Measurements from ENCODE around the gene MRC1.

MRC1 gene

DNA sequence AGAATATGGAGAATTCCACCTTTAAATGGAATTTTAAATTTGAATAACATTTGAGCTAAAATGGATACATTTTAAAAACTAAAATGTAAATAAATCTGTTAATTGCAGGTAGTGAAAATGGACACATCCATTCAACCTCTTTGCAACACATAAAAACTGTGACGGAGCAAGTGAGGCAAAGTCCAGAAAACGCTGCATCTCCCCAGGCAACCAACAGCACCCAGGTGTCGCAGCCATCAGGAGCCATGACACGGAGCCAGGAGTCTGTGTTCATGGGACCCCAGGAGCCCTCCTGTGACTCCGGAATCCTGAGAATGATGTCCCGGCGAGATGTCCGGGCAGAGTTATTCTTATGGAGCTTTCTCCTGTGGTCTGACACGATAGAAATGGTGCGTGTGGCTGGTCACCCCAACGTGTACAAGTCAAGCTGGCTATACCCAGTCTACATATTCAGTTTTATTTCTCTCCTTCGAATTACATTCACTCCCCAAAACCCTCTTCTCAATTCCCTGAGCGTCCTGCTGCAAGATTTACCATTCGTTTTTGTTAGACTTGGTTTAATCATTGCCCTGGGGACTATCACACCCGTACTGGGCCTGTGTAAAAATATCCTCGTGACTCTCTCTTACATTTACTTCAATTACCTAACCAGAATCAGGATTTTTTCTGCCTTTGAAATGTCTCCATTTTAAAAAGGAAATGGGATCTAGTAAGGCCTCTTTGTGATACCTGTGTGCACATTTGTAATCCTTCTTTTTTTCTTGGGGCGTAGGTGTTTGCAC, 13.1 kb upstream of the MRC1 start:
- no peak for DNase-seq (ENCODE audit: low read depth in 2 of 2)

DNA sequence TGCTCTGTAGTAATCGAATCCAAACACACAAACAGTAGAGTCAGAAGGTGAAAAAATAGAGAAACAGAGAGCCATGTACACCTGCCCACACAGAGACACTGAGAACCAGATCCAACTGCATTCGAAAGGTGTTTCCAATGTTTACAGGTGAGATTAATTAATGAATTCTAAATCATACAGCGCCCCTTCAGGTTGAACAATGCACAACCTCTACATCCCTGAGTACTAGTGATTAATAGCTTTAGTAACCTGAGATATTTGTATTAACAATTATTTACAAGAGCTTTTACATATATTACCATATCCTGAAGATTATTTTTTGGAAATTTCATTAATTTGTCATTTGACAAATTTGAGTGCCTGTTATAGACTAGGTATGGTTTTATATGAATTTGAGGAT, 7.6 kb upstream of the MRC1 start:
- no peak for DNase-seq (ENCODE audit: low read depth in 2 of 2)

DNA sequence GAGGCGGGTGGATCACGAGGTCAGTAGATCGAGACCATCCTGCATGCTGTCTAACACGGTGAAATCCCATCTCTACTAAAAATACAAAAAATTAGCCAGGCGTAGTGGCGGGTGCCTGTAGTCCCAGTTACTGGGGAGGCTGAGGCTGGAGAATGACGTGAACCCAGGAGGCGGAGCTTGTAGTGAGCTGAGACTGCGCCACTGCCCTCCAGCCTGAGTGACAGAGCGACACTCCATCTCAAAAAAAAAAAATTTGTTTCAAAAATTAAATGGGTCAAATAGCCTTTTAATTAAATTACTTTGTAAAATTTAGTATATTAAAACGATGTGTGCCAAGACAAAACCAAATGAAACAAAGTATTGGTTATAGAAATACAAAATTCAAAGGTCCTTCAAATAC, 6.8 kb upstream of the MRC1 start:
- DNase-seq (ENCODE audit: low read depth in 2 of 2), result no peak

DNA sequence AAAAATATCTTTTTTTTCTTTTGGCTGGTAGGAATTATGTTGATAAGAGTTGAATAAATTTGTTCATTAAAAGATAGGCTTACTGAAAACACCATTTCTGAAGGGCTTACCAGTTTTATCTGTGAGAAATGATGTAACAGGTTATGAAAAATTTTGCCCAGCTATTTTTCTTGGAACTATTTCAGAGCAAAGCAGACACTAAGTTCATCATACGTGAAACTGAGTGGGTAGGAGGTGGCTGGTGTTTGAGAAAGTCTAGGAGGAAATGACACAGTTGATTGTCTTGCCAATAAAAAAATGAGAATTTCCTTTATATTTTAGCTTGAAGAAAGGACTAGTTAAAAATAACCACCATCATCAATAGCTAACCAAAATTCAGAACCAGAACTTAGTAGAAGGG, 6.2 kb upstream of the MRC1 start:
- DNase-seq (ENCODE audit: low read depth in 2 of 2), result no peak

DNA sequence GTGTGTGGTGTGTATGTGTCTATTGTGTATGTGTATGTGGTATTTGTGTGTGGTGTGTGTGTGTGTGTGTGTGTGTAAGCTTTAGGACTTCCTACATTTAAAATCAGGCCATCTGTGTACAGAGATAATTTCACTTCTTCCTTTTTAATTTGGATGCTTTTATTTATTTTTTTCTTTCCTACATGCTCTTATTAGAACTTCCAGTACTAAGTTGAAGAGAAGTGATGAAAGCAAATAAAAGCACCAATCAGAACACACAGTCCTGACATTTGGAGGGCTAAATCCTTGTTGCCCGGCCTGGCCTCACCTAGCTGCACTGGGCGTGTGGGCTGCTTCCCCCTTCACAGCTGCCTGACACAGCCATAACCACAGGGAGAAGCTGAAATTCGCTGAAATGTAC, 3.8 kb upstream of the MRC1 start:
- DNase-seq (ENCODE audit: low read depth in 2 of 2), result no peak

DNA sequence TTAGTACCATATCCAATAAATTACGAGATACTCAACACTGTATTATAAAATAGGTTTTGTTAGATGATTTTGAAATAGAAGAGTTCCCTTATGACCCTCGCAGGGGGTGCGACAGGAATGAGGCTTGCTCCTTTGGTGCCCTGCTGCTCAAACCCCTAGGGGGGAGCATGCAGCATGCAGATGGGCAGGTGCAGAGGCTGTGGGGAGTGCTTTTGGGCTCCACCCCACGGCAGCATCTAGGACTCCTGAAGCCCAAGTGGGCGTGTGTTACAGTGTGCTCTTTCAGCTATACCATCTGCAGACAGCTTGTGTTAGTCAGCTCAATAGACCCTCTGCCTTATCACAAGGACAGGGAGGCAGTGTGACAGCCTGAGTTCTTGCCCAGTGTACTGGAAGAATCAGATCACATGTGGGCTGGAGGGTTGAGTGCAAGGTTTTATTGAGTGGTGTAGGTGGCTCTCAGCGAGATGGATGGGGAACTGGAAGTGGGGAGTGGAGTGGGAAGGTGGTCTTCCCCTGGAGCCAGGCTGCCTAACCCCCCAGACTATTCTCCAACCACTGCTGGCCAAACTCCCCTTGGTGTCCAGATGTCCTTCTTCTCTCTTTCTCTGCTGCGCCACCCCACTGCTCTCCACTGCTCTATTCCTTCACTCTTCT, 3.1 kb upstream of the MRC1 start:
- no peak for DNase-seq (ENCODE audit: low read depth in 2 of 2)

DNA sequence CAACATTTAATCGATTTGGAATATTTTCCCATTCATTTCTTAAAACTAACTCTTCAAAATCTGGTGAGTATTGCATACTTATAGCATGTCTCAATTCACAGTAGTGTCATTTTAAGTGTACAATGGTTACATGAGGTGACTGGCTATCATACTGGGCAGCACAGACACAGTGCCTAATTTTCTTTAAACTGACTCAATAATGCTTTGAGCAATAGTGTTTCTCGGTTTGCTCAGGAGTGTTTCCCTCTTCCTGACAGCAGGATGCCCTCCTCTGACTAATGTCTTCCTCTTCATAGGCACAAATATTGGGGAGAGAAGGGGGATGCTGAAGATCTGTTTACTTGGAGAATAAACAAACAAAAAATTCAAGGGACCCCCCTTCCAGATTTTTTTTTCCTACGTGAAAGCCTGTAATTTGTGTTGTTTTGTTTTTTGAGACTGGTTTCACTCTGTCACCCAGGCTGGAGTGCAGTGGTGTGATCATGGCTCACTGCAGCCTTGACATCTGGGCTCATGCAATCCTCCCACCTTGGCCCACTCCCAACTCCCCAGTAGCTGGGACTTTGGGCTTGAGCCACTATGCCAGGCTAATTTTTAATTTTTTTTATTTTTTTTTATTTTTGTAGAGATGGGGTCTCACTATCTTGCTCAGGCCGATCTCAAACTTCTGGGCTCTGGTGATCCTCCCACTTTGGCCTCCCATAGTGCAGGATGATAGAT, 2.2 kb downstream of the MRC1 start:
- DNase-seq (ENCODE audit: low read depth in 2 of 2), result no peak

DNA sequence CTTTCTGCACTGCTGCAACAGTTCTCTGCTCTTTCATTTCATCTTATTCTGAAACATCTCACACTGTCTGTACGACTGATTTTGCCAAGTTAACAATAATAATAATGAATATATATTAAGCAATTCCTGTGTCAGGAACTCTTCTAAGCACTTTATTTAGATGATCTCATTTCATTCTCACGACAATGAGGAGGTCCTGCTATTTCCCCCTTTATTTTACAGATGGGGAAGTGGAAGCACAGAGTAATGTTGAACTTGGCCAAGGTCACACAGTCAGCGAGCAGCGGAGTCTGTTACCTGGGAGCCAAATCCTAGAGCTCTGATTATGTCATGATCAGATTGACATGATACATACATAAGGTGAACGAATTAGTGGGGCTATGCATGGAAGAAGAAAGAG, 5.8 kb downstream of the MRC1 start:
- no peak for DNase-seq (ENCODE audit: low read depth in 2 of 2)

DNA sequence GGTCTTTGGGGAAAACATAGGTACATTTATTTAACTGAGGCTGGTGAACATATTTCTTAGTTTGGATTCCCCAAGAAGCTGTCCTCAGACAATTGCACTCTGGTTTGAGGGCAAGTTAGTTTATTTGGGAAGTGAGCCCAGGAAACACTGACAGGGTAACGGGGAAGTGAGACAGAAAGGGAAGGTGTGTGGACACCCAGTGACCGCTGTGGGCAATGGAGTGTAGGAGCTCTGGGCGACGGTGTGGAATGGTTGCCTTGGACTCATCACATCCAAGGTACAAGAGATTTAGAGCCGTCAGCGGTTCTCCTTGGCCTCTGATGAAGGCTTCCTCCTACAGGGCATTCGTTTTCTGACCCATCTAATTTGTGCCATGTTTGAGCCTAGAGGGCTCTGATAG, 7.1 kb downstream of the MRC1 start:
- DNase-seq (ENCODE audit: low read depth in 2 of 2), result no peak

DNA sequence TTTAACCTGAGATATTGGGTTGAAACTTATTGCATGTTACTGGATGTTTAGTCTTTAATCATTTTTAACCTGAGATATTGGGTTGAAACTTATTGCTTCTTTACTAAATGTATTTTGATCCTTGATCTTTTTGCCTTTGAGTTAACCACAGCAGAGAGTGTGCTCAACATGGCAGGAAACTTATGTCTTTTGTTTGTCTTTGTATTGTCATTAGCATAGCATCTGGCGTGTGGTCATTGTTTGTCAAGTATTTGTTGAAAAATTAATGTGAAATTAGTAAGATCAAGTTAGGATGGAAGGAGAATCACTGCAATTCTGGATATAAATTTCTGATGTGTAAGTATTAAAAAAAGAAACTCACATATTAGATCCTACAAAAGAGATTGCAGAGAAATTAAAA, 8.2 kb downstream of the MRC1 start:
- no peak for DNase-seq (ENCODE audit: low read depth in 2 of 2)

DNA sequence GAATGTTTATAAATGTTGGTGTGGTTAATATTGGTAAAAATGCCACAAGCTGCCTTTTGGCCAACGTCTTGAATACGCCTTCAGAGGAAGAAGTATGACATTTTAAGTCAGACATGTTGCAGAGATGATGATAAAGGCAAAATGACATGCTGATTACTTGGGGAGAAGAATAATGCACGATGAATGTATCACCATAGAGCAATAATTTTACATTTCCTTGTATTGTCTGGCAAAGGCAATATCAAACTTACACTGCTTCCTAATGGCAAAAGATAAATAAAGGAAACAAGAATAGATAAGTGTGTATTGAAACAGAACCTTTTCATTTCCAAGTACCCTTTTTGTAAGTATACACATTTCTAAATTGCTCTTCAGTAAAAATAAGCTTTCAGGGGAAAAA, 8.6 kb downstream of the MRC1 start:
- no peak for DNase-seq (ENCODE audit: low read depth in 2 of 2)

DNA sequence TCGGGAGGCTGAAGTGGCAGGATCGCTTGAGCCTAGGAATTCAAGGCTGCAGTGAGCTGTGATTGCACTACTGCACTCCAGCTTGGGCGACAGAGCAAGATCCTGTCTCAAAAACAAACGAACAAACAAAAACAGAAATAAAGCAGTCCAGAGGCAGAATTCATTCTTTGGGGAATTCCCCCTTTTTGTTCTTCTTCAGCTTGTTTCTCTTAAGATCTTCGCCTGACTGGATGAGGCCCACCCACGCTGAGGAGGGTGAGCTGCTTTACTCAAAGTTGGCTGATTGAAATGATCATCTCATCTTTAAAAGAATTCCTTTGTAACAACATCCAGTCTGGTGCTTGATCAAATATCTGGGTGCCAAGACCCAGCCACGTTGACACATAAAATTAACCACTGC, 10.7 kb downstream of the MRC1 start:
- DNase-seq (ENCODE audit: low read depth in 2 of 2), result no peak

DNA sequence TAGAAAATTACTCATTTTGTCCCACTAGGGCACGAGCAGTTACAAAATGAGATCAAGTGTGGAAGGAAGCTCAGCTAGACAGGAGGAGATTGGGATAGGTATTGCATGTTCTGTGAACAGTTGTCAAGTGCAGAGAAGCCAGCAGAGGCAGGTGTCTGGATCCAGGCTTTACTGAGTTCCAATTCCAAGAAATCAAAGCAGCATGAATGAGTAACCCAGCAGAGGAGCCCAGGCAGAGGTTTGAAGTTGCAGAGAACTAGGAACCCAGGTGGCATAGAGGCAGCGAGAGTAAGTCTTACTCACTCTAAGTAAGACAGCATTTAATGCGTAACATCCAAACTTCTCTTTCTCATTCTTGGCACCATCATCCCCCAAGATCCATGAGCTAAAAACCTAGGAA, 11.8 kb downstream of the MRC1 start:
- DNase-seq (ENCODE audit: low read depth in 2 of 2), result no peak

DNA sequence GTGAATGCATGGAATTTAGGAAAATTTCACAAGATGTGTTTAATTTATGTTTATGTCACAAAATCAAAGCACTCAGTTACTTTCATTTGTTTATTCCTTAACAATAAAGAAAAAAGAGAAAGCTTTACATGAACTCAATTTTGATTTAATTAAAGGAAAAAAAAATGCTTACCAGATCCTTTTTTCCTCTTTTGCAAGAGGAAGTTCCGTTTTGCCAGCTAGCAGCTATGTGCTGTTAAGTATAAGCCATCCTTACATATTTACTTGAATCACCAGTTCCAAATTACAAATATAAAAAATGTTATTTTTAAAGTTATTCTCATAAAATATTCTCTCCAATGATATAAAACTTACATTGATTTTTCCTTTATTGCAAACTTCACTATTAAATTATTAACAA, 12.7 kb downstream of the MRC1 start:
- DNase-seq (ENCODE audit: low read depth in 2 of 2), result no peak

DNA sequence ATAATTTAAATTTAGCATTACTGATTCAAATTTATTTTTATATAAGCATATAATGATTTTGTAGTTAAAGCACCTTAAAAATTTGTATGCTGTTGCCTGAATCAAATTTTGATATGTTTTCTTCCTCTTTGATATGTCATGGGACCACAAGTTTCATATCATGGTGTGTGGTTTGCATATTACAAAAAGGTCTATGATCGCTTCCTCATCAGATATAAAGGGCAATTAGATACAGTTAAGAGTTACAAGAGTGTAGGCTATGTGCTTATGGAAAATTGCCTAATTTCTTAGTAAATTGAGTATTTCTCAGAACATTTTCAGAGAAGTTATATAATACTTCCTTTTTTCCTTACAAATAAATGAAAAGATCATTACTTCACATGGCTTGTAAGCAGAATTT, 22.2 kb downstream of the MRC1 start:
- DNase-seq (ENCODE audit: low read depth in 2 of 2), result no peak

DNA sequence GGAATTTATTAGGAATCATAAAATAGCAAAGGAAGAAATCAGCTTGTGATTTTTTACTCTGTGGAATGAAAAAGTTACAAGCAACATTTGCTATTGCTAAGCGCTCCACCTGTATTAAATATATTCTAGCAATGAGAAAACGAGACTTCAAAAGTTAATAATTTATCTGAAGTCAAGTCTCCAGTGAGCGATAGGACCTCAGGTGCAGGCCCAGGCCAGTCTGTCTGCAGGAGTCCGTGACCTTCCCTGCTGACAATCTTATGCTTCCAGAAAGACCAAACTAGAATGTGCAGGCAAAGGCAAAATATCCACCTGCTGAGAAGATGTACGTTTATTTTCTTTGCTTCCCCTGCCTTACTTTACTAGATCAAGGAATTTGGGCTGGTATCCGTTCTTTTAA, 22.7 kb downstream of the MRC1 start:
- no peak for DNase-seq (ENCODE audit: low read depth in 2 of 2)

DNA sequence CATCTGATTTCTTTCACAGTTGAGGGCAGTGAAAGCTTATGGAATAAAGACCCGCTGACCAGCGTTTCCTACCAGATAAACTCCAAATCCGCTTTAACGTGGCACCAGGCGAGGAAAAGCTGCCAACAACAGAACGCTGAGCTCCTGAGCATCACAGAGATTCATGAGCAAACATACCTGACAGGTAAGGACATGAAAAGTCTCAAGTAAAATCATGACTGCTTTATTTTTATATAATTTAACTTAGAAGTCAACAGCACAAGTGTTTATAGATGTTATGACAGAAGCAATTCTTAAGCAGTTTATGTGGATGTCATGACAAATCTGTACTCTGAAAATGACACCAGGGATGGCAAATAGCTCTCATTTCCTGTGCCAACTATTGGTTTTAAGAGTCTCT, 24.5 kb downstream of the MRC1 start:
- no peak for DNase-seq (ENCODE audit: low read depth in 2 of 2)

DNA sequence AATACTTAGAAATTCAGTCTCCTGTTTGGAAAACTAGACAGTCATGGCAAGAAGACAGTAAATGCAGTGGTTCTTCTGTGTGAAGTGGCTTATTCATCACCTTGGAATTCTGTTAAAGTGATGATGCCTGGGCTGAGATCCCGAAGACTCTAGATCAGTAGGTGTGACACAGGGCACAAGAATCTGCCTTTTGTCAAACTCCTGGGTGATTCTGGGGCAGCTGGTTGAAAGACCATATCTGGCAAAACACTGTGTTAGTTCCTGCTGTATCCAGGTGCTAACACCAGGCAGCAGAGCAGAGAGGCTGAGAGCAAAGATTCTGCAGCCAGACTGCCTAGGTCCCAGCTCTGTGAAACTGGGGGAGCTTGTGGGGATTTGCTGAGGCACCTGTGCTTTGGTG, 26.5 kb downstream of the MRC1 start:
- DNase-seq (ENCODE audit: low read depth in 2 of 2), result no peak

DNA sequence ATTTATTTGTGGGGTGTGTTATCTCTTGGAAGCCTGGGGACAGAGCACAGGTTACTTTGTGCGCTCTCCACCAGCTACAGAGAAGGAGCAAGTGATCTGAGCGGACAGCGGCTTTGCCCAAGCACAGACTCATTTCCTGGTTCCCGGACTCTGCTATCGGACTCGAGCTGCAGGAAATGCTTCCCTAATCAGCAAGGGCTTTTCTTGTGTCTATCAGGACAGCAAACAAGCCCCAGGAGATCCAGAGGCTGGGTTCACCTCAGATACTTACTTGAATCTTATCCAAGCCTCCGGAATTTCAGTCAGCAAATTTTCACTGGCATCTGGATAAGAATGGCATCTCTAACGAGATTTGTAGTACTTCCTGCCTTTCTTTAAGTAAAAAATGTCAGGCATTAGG, 27.8 kb downstream of the MRC1 start:
- DNase-seq (ENCODE audit: low read depth in 2 of 2), result no peak

DNA sequence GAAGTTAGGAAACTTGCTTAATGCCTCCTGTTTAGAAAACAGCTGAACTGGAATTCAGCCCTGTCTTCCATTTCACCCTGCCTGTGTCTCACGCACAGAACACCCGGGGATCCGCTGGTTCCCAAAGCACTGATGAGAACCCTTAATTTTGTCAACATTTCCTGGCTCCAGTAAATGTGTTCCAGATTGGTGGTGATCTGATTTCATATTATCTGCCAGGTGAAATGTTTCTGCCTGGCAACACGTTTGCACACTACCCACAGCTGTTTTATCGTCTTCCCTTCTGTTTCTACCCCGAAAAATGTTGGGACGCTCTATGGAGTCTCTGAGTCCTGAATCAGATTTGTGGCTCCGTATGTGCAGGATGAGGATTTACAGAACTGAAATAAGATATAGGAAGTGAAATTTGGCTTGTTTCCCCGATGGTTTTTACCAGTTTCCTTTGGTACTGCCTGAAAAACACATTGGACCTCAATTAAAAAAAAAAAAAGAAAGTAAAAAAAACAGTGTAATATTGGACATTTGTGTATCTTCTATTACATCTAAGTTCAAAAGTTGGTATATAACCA, 29.0 kb downstream of the MRC1 start:
- no peak for DNase-seq (ENCODE audit: low read depth in 2 of 2)

DNA sequence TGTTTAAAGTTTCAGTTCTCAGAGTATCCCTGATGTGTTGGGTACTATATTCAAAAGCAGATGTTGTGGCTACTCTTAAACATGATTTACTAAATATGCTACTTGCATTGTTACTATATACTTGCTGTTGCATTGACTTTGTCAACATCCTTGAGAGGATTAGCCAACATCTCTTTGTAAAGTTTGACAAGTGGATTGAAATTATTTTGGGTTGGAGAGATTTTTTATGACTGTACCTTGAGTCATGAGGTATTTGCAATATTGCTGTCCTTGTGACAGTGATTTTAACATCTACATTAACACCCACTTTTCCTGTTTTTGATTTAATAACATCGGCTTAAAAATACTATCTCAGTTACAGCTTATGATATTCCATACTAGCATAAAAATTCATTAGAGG, 31.9 kb downstream of the MRC1 start:
- DNase-seq (ENCODE audit: low read depth in 2 of 2), result no peak

DNA sequence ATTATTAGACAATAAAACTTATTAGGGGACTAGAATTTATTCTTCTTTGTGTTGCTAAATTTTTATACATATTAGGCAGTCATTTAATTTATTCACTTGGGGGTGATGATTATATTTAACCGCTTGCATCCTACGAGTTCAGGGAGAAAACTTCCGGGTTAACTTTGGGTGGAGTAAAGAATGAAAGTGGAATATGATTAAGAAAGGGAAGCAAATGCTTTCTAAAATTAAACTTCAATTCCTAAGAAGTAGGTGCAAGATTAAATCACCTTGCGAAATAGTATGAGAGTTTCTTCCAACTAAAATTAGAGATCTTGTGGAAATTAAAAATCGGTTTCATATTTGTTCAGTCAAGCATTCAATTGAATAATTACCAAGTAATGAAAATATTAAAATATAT, 33.5 kb downstream of the MRC1 start:
- no peak for DNase-seq (ENCODE audit: low read depth in 2 of 2)

Measured in stimulated activated CD8-positive, alpha-beta memory T cell treated with anti-CD3 and anti-CD28 coated beads, Interleukin-2, amount 100 ng/mL, for 1 hour (primary cell).